HG03025 (cell line): ENCODE measurements around the gene MLX.
A peak's percentile ranks its signal among the peaks of the same experiment; 100 is the strongest.
"Not testable (repeated sequence)": the region's sequence is repeated elsewhere in the genome, so short reads cannot be mapped to it uniquely, and the experiment has no call there.

Experiments used
- ATAC-seq: cut with Tn5 transposase; IDR thresholded peaks from one replicate; pipeline ENCODE4 v1.9.1; 2021; ENCODE audit warnings: mild to moderate bottlenecking, moderate library complexity; ENCODE audit not compliant: unreplicated experiment, low FRiP score

MLX gene

GRCh38 chr17:42613699-42614295, 46.9 kb downstream of the MLX start:
- no peak for ATAC-seq

DNA sequence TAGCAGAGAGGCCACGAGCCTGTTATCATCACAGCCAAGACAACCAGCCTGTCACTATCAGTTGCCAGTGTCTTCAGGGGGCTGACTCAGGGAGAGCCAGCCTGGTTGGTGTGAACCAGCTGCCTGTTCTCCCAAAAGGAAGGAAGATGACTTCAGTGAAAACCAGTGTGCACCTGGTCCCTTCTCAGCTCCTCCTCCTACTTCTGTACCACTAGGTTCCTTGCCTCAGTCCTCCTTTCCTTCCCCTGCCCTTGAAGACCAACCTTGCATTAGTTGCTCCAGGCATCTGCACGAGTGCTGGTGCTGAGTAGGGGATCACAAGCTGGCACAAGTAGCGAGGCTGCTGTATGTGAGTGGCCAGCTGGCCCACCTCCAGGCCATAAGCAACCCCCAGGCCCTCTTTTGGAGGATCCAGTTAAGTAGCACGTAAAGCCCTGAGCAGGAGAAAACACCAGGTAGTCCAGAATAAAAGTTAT, 51.1 kb downstream of the MLX start:
- ATAC-seq, result peak; percentile 11

GRCh38 chr17:42618442-42619150, 51.7 kb downstream of the MLX start:
- peak; percentile 71 for ATAC-seq

- not testable (repeated sequence) for ATAC-seq
Observed at GRCh38 chr17:42621987-42622386, 55.1 kb downstream of the MLX start.
